RWPE1 (cell line): ENCODE results near the gene PRKN.

Source experiments
- CTCF ChIA-PET: fragments of 350-600 bp; sonication (Branson Sonifier 250); formaldehyde crosslinking; extraction: SDS; loops from one replicate; lab custom pipeline; 2021; lab: Yijun Ruan, JAX
- POLR2A ChIA-PET: fragments of 400-600 bp; formaldehyde crosslinking; extraction: SDS; loops from one replicate; lab custom pipeline; 2020; ENCODE audit warnings: antibody characterized with exemption; ENCODE audit not compliant: low non-redundant PET; lab: Yijun Ruan, JAX
- DNase-seq: peaks from one replicate; pipeline ENCODE4 v3.0.0; 2012; ENCODE audit warnings: low spot score
- H3K27ac ChIP-seq: fragments of 450-650 bp; 2 replicates; pipeline ENCODE4 v1.5.1; 2017
- CTCF ChIP-seq: fragments of 450-650 bp; conservative IDR thresholded peaks from 2 replicates; pipeline ENCODE4 v1.5.1; 2017; ENCODE audit warnings: low read depth, mild to moderate bottlenecking

PRKN gene

GRCh38 chr6:161373905-161374451 is 1353.6 kb downstream of the PRKN start:
- TF ChIP-seq CTCF = peak; percentile 95
- POLR2A ChIA-PET = no interaction called here
- peak; percentile 72 for DNase-seq
- CTCF ChIA-PET = interaction anchor here (0.5 to 2.6 kb wide), 22 partner anchors 11 to 1020 kb away, joined by 3 to 13 read pairs (median 4); no protein-coding TSS in a partner anchor
- H3K27ac ChIP-seq = no peak overlapping the region

GRCh38 chr6:161372422-161372793 is 1355.2 kb downstream of the PRKN start:
- POLR2A ChIA-PET = interaction anchor here (0.6 kb wide), 1 partner anchor 638 kb away, joined by 6 read pairs; no protein-coding TSS in a partner anchor
- no peak for DNase-seq
- no peak for TF ChIP-seq CTCF
- CTCF ChIA-PET = interaction anchor here (0.5 to 2.6 kb wide), 5 partner anchors 219 to 639 kb away, joined by 3 to 13 read pairs (median 3); no protein-coding TSS in a partner anchor
- no peak overlapping the region for H3K27ac ChIP-seq

- CTCF ChIA-PET = interaction anchor here (0.6 to 1.7 kb wide), 14 partner anchors 11 to 637 kb away, joined by 3 to 10 read pairs (median 3); no protein-coding TSS in a partner anchor
- DNase-seq = peak; percentile 49
- POLR2A ChIA-PET = no interaction called here
Observed at GRCh38 chr6:161370880-161371279, 1356.7 kb downstream of the PRKN start.

GRCh38 chr6:161369339-161369738 is 1358.2 kb downstream of the PRKN start:
- POLR2A ChIA-PET = no interaction called here
- TF ChIP-seq CTCF = no peak
- peak overlapping the region; percentile 68 for H3K27ac ChIP-seq
- peak; percentile 92 for DNase-seq
- CTCF ChIA-PET = interaction anchor here (0.5 to 0.9 kb wide), 5 partner anchors 232 to 454 kb away, joined by 3 to 5 read pairs (median 3); no protein-coding TSS in a partner anchor

More at GRCh38 chr6:161370880-161371279, 1356.7 kb downstream of the PRKN start:
- no peak overlapping the region for H3K27ac ChIP-seq
- TF ChIP-seq CTCF = peak; percentile 83

GRCh38 chr6:161368514-161368913 is 1359.1 kb downstream of the PRKN start:
- TF ChIP-seq CTCF = no peak
- POLR2A ChIA-PET = no interaction called here
- CTCF ChIA-PET = interaction anchor here (0.8 to 0.9 kb wide), 2 partner anchors 9 to 15 kb away, joined by 3 read pairs; no protein-coding TSS in a partner anchor
- peak overlapping the region; percentile 68 for H3K27ac ChIP-seq
- no peak for DNase-seq

- ChIA-PET CTCF (interaction anchor here (0.6 kb wide), 1 partner anchor 226 kb away, joined by 4 read pairs; no protein-coding TSS in a partner anchor), POLR2A (no interaction called here)
- no peak for TF ChIP-seq CTCF
- no peak overlapping the region for H3K27ac ChIP-seq
- no peak for DNase-seq
Observed at GRCh38 chr6:161367472-161367871, 1360.1 kb downstream of the PRKN start.
